GM12878 (cell line): ENCODE measurements around the gene ARL16. TPM values are rescaled to one million over a fixed set of nuclear protein-coding genes. Genes with fewer than 3 reads are reported as not detected.

Experiments used
- ATAC-seq: fragments of 200-7000 bp; cut with Tn5 transposase; 3 replicates; pipeline ENCODE4 v1.9.1; 2020; ENCODE audit warnings: mild to moderate bottlenecking, moderate library complexity
- BruUV-seq: library from RNA; stranded (reverse); fragments of 400-500 nt; replicated peaks from 2 replicates; lab custom pipeline; 2021; lab: Mats Ljungman, UMichigan
- CTCF ChIA-PET: fragments of 300-600 bp; sonication (Branson Sonifier 250); formaldehyde crosslinking; extraction: SDS; loops from one replicate; lab custom pipeline; 2021; ENCODE audit warnings: inconsistent platforms; lab: Yijun Ruan, JAX
- POLR2A ChIA-PET: fragments of 350-600 bp; formaldehyde crosslinking; extraction: SDS; loops from one replicate; lab custom pipeline; 2021; ENCODE audit warnings: inconsistent platforms; lab: Charles Lee
- RAD21 ChIA-PET: fragments of 300-600 bp; sonication (Branson Sonifier 250); formaldehyde crosslinking; loops from one replicate; lab custom pipeline; 2023; ENCODE audit warnings: antibody characterized with exemption; ENCODE audit not compliant: unreplicated experiment; lab: Charles Lee
- SMC1A ChIA-PET: fragments of 300-600 bp; sonication (Branson Sonifier 250); formaldehyde crosslinking; loops from one replicate; lab custom pipeline; 2023; ENCODE audit not compliant: unreplicated experiment, uncharacterized antibody; lab: Charles Lee
- DNase-seq: peaks from one replicate; pipeline ENCODE4 v3.0.0-alpha.2; 2011; ENCODE audit warnings: low read depth, low spot score
- FAIRE-seq: peaks from 3 replicates; lab custom pipeline; 2011; peaks lifted over from hg19 to GRCh38; lab: Jason Lieb, UNC
- H2AFZ ChIP-seq: 2 replicates; pipeline ENCODE4 v1.6.0; 2011; ENCODE audit warnings: low read depth, low read length, control low read depth; ENCODE audit not compliant: control insufficient read depth
- H3K27ac ChIP-seq: 2 replicates; pipeline ENCODE4 v1.5.1; 2011; ENCODE audit warnings: control low read depth; ENCODE audit not compliant: control insufficient read depth, insufficient read depth
- H3K27me3 ChIP-seq, 2 experiments: replicated peaks in 1 of 2; 2 replicates each; pipeline versions ENCODE4 v1.6.0 to v1.6.1; 2011; ENCODE audit warnings: low read length in 1 of 2; ENCODE audit not compliant: control insufficient read depth in 2 of 2, insufficient read depth in 2 of 2
- H3K36me3 ChIP-seq, 2 experiments: 2 replicates each; pipeline ENCODE4 v1.5.1; 2011; ENCODE audit warnings: low read length in 1 of 2; ENCODE audit not compliant: control insufficient read depth in 2 of 2, insufficient read depth in 2 of 2
- H3K4me1 ChIP-seq: 2 replicates; pipeline ENCODE4 v1.6.1; 2011; ENCODE audit warnings: mild to moderate bottlenecking, low read length, moderate library complexity, mixed read lengths; ENCODE audit not compliant: control insufficient read depth, insufficient read depth
- H3K4me2 ChIP-seq: 2 replicates; pipeline ENCODE4 v1.6.0; 2011; ENCODE audit warnings: control low read depth; ENCODE audit not compliant: control insufficient read depth, insufficient read depth
- H3K4me3 ChIP-seq: fragments of 200-600 bp; sonication (generic); 2 replicates; pipeline ENCODE4 v1.5.1; 2016
- H3K79me2 ChIP-seq: 2 replicates; pipeline ENCODE4 v1.6.0; 2011; ENCODE audit warnings: low read length; ENCODE audit not compliant: control insufficient read depth, insufficient read depth
- H3K9ac ChIP-seq: 2 replicates; pipeline ENCODE4 v1.8.0; 2011; ENCODE audit warnings: low read length, control low read depth, mixed read lengths; ENCODE audit not compliant: control insufficient read depth, insufficient read depth
- H3K9me3 ChIP-seq: replicated peaks from 3 replicates; pipeline ENCODE4 v1.5.1; 2011; ENCODE audit warnings: mild to moderate bottlenecking, low read length; ENCODE audit not compliant: control insufficient read depth, insufficient read depth
- H4K20me1 ChIP-seq: 2 replicates; pipeline ENCODE4 v1.6.0; 2011; ENCODE audit not compliant: control insufficient read depth, insufficient read depth
- ASH2L ChIP-seq: fragments of 300-600, 200-600 bp; sonication (generic); IDR thresholded peaks from 2 replicates; pipeline ENCODE4 v1.6.1; 2017; ENCODE audit warnings: low read depth, mild to moderate bottlenecking, borderline replicate concordance
- IRF4 ChIP-seq: IDR thresholded peaks from 2 replicates; pipeline ENCODE4 v1.6.1; 2011; ENCODE audit warnings: low read depth, low read length
- NFYA ChIP-seq: IDR thresholded peaks from 2 replicates; pipeline ENCODE4 v1.6.1; 2011; ENCODE audit warnings: low read depth, mild to moderate bottlenecking, low read length, improper control_type of control experiment, borderline replicate concordance
- SIN3A ChIP-seq: IDR thresholded peaks from 2 replicates; pipeline ENCODE4 v1.6.1; 2012; ENCODE audit warnings: low read depth, low read length, improper control_type of control experiment
- SMAD1 ChIP-seq: fragments of 450-650 bp; IDR thresholded peaks from 2 replicates; pipeline ENCODE4 v1.6.1; 2018; ENCODE audit warnings: mild to moderate bottlenecking, low read depth; ENCODE audit not compliant: partially characterized antibody
- SREBF2 ChIP-seq: IDR thresholded peaks from 2 replicates; pipeline ENCODE4 v1.6.1; 2012; ENCODE audit warnings: mild to moderate bottlenecking, low read length
- WGBS: methylation state at CpG from one replicate; pipeline ENCODE4 v1.1.6; 2016; ENCODE audit warnings: low lambda C conversion rate; ENCODE audit not compliant: insufficient replicate concordance, insufficient coverage; ENCODE audit errors: missing lambda C conversion rate; 5-methylcytosine and 5-hydroxymethylcytosine counted together
- in situ Hi-C: fragments of 300-500 bp; cut with MboI; formaldehyde crosslinking; loops from 9 replicates; pipeline ENCODE4 v1.14.3; 2018; ENCODE audit warnings: mixed read lengths
- intact Hi-C: fragments of 100-400 bp; cut with micrococcal nuclease; formaldehyde crosslinking; loops from one replicate; pipeline ENCODE4 v1.14.2; 2022; ENCODE audit not compliant: unreplicated experiment
- polyA plus RNA-seq, 11 experiments: library from polyadenylated mRNA; depleted of rRNA in 4 of 11; unstranded in 6 of 11; stranded (reverse) in 5 of 11; fragments of >200 nt; fragmentation: Nextera tagmentation in 4 of 11; fragmentation: Illumina TruSeq in 1 of 11; extraction: Ambion mirVana in 4 of 11; extraction: Trizol in 1 of 11; gene quantifications; 1 replicate in 1 of 11; 2 replicates in 10 of 11; pipeline versions ENCODE4 v1.2.1 to v1.2.3, GENCODE V29; 2011 to 2016; ENCODE audit warnings: inconsistent platforms in 2 of 11, missing spikeins in 2 of 11, low read depth in 1 of 11
- total RNA-seq, 4 experiments: library from RNA; depleted of rRNA in 3 of 4; stranded (reverse); fragments of >200 nt in 3 of 4; fragmentation: Illumina TruSeq in 1 of 4; extraction: Trizol in 1 of 4; gene quantifications; 2 replicates each; pipeline versions ENCODE4 v1.2.1 to v1.2.3, GENCODE V29; 2013 to 2021
- TF ChIP-seq, protein P1 (sequence below): fragments of 450-650 bp; IDR thresholded peaks from 2 replicates; pipeline ENCODE4 v1.6.1; 2014; ENCODE audit warnings: mild to moderate bottlenecking
- TF ChIP-seq, protein P2 (sequence below): IDR thresholded peaks from 2 replicates; pipeline ENCODE4 v1.6.1; 2012; ENCODE audit warnings: low read depth, low read length, improper control_type of control experiment

ARL16 gene
- total and polyA plus RNA-seq, 10 of the 15 experiments (the other 5 are each of a cell fraction or from before 2014, with no cell fraction given): 4.7 to 47.6 (median 30.9) TPM

DNA sequence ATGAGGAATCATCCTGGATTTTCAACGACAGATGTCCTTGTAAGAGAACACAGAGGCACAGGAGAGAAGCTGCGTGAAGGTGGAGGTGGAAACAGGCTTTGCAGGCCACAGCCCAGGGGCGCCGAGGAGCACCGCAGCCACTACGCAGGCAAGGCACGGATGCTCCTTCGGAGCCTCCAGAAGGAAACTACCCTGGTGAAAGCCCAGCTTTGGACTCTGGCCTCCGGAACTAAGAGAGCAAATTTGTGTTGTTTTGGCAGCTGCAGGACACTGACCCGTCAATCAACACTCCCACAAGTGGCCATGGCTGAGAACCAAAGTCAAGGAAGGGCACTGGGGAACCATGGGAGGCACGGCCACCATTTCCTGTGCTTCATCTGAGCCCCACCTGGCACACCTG lies 3.4 kb downstream of the ARL16 start:
- Histone ChIP-seq H3K4me3 (no peak overlapping the region), H3K4me2 (no peak overlapping the region), H2AFZ (no peak overlapping the region), H4K20me1 (peaks cover 5% of the 10 kb centered on the region; the same call in 1 of the 2 replicates), H3K27me3 (no peaks in the 10 kb centered on the region), H3K79me2 (peaks cover 27% of the 10 kb centered on the region), H3K9ac (no peak overlapping the region), H3K36me3 (peaks cover 0 to 2% of the 10 kb centered on the region in 2 experiments; a peak in 2 of 4 replicates), H3K27ac (no peak overlapping the region), H3K9me3 (no peaks in the 10 kb centered on the region), H3K4me1 (peaks cover 7% of the 10 kb centered on the region)
- no TSS peak for BruUV-seq
- TF ChIP-seq SIN3A (no peak), ASH2L (no peak), NFYA (no peak), IRF4 (no peak), SMAD1 (no peak), SREBF2 (no peak)
- TF ChIP-seq, protein P1, sequence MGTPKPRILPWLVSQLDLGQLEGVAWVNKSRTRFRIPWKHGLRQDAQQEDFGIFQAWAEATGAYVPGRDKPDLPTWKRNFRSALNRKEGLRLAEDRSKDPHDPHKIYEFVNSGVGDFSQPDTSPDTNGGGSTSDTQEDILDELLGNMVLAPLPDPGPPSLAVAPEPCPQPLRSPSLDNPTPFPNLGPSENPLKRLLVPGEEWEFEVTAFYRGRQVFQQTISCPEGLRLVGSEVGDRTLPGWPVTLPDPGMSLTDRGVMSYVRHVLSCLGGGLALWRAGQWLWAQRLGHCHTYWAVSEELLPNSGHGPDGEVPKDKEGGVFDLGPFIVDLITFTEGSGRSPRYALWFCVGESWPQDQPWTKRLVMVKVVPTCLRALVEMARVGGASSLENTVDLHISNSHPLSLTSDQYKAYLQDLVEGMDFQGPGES: no peak
- TF ChIP-seq, protein P2, sequence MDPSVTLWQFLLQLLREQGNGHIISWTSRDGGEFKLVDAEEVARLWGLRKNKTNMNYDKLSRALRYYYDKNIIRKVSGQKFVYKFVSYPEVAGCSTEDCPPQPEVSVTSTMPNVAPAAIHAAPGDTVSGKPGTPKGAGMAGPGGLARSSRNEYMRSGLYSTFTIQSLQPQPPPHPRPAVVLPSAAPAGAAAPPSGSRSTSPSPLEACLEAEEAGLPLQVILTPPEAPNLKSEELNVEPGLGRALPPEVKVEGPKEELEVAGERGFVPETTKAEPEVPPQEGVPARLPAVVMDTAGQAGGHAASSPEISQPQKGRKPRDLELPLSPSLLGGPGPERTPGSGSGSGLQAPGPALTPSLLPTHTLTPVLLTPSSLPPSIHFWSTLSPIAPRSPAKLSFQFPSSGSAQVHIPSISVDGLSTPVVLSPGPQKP: no peak
- ChIA-PET RAD21 (no interaction called here), POLR2A (no interaction called here), CTCF (no interaction called here), SMC1A (no interaction called here)
- ATAC-seq (no peak), DNase-seq (no peak), FAIRE-seq (no peak)
- in situ Hi-C loops (no loop called here), intact Hi-C loops (no loop called here)
- 87% methylated on average over 11 of the region's 11 CpGs for WGBS
